GM18505 (cell line): ENCODE measurements around the gene LCA5.

ENCODE experiments used
- ATAC-seq: cut with Tn5 transposase; IDR thresholded peaks from one replicate; pipeline ENCODE4 v1.9.1; 2021; ENCODE audit not compliant: unreplicated experiment
- POLR2A ChIP-seq: IDR thresholded peaks from 4 replicates; pipeline ENCODE4 v1.6.1; 2011; ENCODE audit warnings: borderline replicate concordance; ENCODE audit not compliant: insufficient read depth, insufficient read length; ENCODE audit errors: extremely low read depth

LCA5 gene

DNA sequence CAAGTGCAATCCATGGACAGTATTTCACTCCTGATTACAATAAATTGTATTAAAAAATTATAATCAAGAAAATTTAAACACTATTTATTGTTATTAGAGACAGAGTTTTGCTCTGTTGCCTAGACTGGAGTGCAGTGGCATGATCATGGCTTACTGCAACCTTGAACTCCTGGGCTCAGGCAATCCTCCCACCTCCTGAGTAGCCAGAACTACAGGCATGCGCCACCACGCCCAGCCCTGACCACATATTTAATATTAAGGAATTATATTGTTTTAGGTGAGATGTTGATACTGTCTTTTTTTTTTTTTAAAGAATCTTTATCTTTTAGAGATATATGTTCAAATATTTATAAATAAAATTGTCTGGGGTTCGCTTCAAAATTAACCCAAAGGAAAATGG lies 14.6 kb downstream of the LCA5 start:
- ATAC-seq: no peak
- TF ChIP-seq POLR2A: no peak

DNA sequence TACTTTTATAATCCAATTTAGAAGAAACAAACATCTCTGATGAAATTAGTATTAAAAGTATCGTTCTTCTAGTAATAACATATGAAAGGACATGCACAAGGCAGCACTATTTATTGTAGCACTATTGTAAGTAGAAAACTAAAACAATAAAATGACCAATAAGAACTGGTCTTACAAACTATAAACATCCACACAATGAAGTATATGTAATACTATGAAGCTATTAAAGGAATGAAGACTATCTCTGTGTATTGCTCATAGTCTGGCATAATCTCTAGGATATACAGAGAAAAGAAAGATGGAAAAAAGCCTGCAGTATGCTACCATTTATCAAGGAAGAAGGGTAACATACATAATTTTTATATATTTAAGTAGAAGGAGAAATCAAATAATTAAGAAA lies 16.7 kb downstream of the LCA5 start:
- no peak for TF ChIP-seq POLR2A
- no peak for ATAC-seq

GRCh38 chr6:79518842-79519241 lies 18.4 kb downstream of the LCA5 start:
- TF ChIP-seq POLR2A: no peak
- no peak for ATAC-seq

DNA sequence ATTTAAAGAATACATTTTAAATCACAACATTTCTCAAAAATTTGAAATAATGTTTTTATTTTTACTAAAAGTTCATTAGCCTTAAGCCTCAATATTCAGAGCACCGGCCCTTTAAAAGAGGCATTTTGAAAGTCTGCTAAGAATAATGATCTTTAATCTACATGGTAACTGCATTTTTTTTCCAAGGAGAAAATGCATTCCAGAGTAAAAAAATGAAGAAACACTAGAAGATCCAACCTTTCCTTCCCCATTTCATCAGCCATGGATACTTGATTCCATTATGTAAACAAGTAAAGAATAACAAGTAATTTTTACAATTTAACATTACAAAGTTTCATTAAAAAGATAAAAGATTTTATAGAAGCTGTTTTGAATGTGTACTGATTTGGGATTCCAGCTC lies 21.8 kb downstream of the LCA5 start:
- TF ChIP-seq POLR2A: no peak
- ATAC-seq: no peak

DNA sequence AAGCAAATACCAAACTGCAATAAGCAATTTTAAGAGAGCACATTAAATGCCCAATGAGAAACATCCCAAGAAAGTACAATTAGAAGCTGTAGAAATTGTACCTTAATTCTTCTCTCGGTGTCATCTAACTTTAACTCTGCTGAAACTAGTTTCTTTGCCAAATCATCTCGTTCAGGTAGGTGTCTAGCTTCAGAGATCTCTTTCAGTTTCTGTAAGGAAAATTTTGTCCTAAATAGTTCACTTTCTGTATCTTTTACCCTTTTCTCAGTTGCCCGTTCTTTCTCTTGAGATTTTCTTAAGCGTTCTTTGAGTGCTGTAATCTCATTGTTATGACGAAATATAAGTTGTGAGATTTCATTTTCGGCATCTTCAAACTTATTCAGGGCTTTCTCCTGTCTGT lies 24.1 kb downstream of the LCA5 start:
- no peak for TF ChIP-seq POLR2A
- ATAC-seq: no peak

GRCh38 chr6:79512014-79512413 lies 25.2 kb downstream of the LCA5 start:
- TF ChIP-seq POLR2A: no peak
- no peak for ATAC-seq

DNA sequence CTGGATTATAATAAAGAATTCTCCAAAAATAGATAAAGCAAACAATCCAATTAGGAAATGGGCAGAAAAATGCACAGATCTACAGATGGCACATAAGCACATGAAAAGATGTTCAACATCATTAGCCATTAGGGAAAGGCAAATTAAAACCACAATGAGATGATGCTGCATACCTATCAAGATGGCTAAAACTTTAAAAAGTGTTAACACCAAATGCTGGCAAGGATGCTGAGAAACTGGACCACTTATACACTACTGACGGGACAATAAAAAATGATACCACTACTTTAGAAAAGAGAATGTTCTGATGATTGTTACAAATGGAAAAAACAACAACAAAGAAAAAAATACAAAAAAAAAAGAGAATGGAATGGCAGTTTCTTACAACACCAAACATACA lies 26.5 kb downstream of the LCA5 start:
- no peak for TF ChIP-seq POLR2A
- ATAC-seq: no peak

DNA sequence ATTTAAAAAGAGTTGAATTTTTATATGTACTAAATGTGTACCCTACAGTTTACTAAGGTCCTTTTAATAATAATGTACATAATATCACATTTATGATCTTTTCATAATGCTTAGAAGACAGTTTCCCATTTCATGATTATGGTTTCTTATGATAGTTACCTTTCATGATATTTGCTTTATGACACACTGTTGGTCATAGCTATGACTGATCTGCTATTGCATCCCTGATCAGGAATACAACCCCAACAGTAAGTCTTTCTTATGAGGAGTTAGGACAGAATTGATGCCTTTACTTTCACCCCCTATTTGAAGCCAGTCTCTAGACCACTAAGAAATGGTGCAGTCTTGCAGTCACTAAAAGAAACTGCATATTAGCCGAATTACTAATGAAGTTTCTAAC lies 31.0 kb downstream of the LCA5 start:
- no peak for ATAC-seq
- TF ChIP-seq POLR2A: no peak

- ATAC-seq: no peak
- TF ChIP-seq POLR2A: no peak
These were observed 32.9 kb downstream of the LCA5 start for GRCh38 chr6:79504372-79504771.

DNA sequence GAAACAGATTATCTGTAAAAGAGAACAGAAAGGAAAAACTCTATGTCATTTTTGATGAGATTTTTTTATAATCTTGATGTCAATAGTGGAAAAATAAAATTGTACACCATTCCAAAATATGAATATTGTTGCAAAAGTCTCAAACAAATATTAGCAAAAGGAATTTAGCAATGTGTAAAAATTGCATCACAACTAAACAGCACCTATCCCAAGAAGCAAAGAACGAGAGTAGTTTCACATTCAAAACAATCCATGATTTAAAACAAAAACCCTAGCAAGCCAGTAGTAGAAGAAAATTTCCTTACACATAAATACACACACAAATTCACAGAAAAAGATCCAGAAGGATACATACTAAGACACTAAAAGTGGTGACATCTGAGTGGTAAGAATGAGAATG lies 38.4 kb downstream of the LCA5 start:
- TF ChIP-seq POLR2A: no peak
- ATAC-seq: no peak

GRCh38 chr6:79495246-79495645 lies 42.0 kb downstream of the LCA5 start:
- TF ChIP-seq POLR2A: no peak

GRCh38 chr6:79494841-79495240 lies 42.4 kb downstream of the LCA5 start:
- ATAC-seq: no peak
- no peak for TF ChIP-seq POLR2A

More at GRCh38 chr6:79495246-79495645, 42.0 kb downstream of the LCA5 start:
- ATAC-seq: no peak

DNA sequence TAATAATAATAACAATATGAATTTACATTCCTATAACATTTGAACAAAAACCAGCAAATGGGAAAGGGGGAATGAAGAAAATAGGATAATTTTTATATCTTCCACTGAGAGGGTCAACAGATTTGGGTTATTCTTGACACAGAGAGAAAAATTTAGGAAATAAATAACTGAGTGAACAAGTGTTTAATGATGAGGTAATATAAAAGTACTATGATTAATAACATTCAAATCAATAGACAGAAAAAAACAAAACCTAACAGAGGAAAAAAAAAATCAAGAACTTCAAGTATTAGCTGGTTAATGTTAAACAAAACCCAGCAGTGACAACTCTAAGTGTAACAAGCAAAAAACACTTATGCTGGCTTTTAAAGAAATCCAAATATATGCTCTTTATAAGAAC lies 66.5 kb downstream of the LCA5 start:
- TF ChIP-seq POLR2A: no peak
- no peak for ATAC-seq

GRCh38 chr6:79469376-79470246 lies 67.6 kb downstream of the LCA5 start:
- ATAC-seq: no peak
- TF ChIP-seq POLR2A: no peak
